Mesodermal cell (in vitro differentiated cells): ENCODE measurements around the gene GRM1.

ENCODE experiments used
- H3K27ac ChIP-seq: 2 replicates; pipeline ENCODE4 v1.7.0; 2013; ENCODE audit warnings: mild to moderate bottlenecking, low read depth, low read length, moderate library complexity; ENCODE audit not compliant: severe bottlenecking
- H3K36me3 ChIP-seq: 2 replicates; pipeline ENCODE4 v1.7.1; 2013; ENCODE audit warnings: mild to moderate bottlenecking, low read length, moderate library complexity; ENCODE audit not compliant: control insufficient read depth, insufficient read depth
- H3K4me1 ChIP-seq: one replicate; pipeline ENCODE4 v1.7.1; 2013; ENCODE audit warnings: mild to moderate bottlenecking, low read length; ENCODE audit not compliant: insufficient read depth, control insufficient read depth, poor library complexity, severe bottlenecking
- H3K4me3 ChIP-seq: 2 replicates; pipeline ENCODE4 v1.7.0; 2013; ENCODE audit warnings: low read length, control low read depth, mild to moderate bottlenecking; ENCODE audit not compliant: insufficient read depth, poor library complexity, severe bottlenecking; ENCODE audit errors: extremely low read depth
- H3K9me3 ChIP-seq: 2 replicates; pipeline ENCODE4 v1.7.1; 2013; ENCODE audit warnings: mild to moderate bottlenecking, low read length, moderate library complexity; ENCODE audit not compliant: control insufficient read depth
- WGBS, 2 experiments: methylation state at CpG; one replicate each; pipeline ENCODE4 v1.1.5; 2013; ENCODE audit warnings: missing lambda C conversion rate in 2 of 2; ENCODE audit not compliant: insufficient coverage in 2 of 2; 5-methylcytosine and 5-hydroxymethylcytosine counted together

GRM1 gene

GRCh38 chr6:146361128-146361924, 332.5 kb downstream of the GRM1 start:
- Histone ChIP-seq H3K4me1 (peaks cover 22% of the 10 kb centered on the region), H3K9me3 (no peaks in the 10 kb centered on the region), H3K4me3 (no peak overlapping the region), H3K27ac (no peak overlapping the region), H3K36me3 (no peaks in the 10 kb centered on the region)
- WGBS, 2 experiments, result 87 to 88% methylated on average over 3 to 4 of the region's 4 CpGs

- Histone ChIP-seq H3K4me1 (peaks cover 5% of the 10 kb centered on the region), H3K36me3 (no peaks in the 10 kb centered on the region), H3K27ac (no peak overlapping the region), H3K4me3 (no peak overlapping the region), H3K9me3 (no peaks in the 10 kb centered on the region)
- 80 to 92% methylated on average over 1 to 4 of the region's 7 CpGs for WGBS, 2 experiments
These were observed 335.2 kb downstream of the GRM1 start for GRCh38 chr6:146363838-146364607.

- Histone ChIP-seq H3K9me3 (no peaks in the 10 kb centered on the region), H3K27ac (no peak overlapping the region), H3K4me3 (no peak overlapping the region), H3K36me3 (no peaks in the 10 kb centered on the region), H3K4me1 (no peaks in the 10 kb centered on the region)
- WGBS, 2 experiments, result 95 to 100% methylated on average over 2 of the region's 3 CpGs
These were observed 336.1 kb downstream of the GRM1 start for GRCh38 chr6:146364816-146365594.

- 100% methylated on average over 1 of the region's 1 CpG; no CpG with 5 or more reads in 1 of the 2 experiments for WGBS, 2 experiments
These were observed 338.2 kb downstream of the GRM1 start for GRCh38 chr6:146367061-146367460.

GRCh38 chr6:146369866-146370265, 341.0 kb downstream of the GRM1 start:
- WGBS, 2 experiments, result 100% methylated on average over 1 of the region's 1 CpG; no CpG with 5 or more reads in 1 of the 2 experiments
- no peaks in the 10 kb centered on the region for H3K9me3 ChIP-seq
- no peaks in the 10 kb centered on the region for H3K4me1 ChIP-seq
- H3K27ac ChIP-seq, result no peak overlapping the region
- no peaks in the 10 kb centered on the region for H3K36me3 ChIP-seq
- H3K4me3 ChIP-seq, result no peak overlapping the region

More at GRCh38 chr6:146367061-146367460, 338.2 kb downstream of the GRM1 start:
- H3K4me3 ChIP-seq, result no peak overlapping the region
- H3K27ac ChIP-seq, result no peak overlapping the region
- no peaks in the 10 kb centered on the region for H3K9me3 ChIP-seq
- H3K36me3 ChIP-seq, result no peaks in the 10 kb centered on the region
- H3K4me1 ChIP-seq, result no peaks in the 10 kb centered on the region

GRCh38 chr6:146381486-146381885, 352.6 kb downstream of the GRM1 start:
- 71 to 83% methylated on average over 1 of the region's 3 CpGs for WGBS, 2 experiments
- H3K27ac ChIP-seq, result no peak overlapping the region
- no peak overlapping the region for H3K4me3 ChIP-seq
- H3K9me3 ChIP-seq, result no peaks in the 10 kb centered on the region
- H3K4me1 ChIP-seq, result no peaks in the 10 kb centered on the region
- no peaks in the 10 kb centered on the region for H3K36me3 ChIP-seq

GRCh38 chr6:146388736-146389364, 360.0 kb downstream of the GRM1 start:
- Histone ChIP-seq H3K27ac (no peak overlapping the region), H3K9me3 (no peaks in the 10 kb centered on the region), H3K36me3 (no peaks in the 10 kb centered on the region), H3K4me3 (no peak overlapping the region), H3K4me1 (no peaks in the 10 kb centered on the region)
- 80 to 93% methylated on average over 1 of the region's 3 CpGs for WGBS, 2 experiments

- H3K4me3 ChIP-seq, result no peak overlapping the region
- WGBS, 2 experiments, result no CpG with 5 or more reads among the region's 4 CpGs
- H3K27ac ChIP-seq, result no peak overlapping the region
- H3K9me3 ChIP-seq, result no peaks in the 10 kb centered on the region
- no peaks in the 10 kb centered on the region for H3K36me3 ChIP-seq
- H3K4me1 ChIP-seq, result no peaks in the 10 kb centered on the region
These were observed 360.9 kb downstream of the GRM1 start for GRCh38 chr6:146389740-146390139.

- H3K27ac ChIP-seq, result no peak overlapping the region
- no peaks in the 10 kb centered on the region for H3K9me3 ChIP-seq
- H3K36me3 ChIP-seq, result no peaks in the 10 kb centered on the region
- no peak overlapping the region for H3K4me3 ChIP-seq
- no peaks in the 10 kb centered on the region for H3K4me1 ChIP-seq
- 89 to 100% methylated on average over 1 of the region's 1 CpG for WGBS, 2 experiments
These were observed 368.8 kb downstream of the GRM1 start for GRCh38 chr6:146397638-146398037.

- no peaks in the 10 kb centered on the region for H3K9me3 ChIP-seq
- H3K27ac ChIP-seq, result no peak overlapping the region
- no peak overlapping the region for H3K4me3 ChIP-seq
- no peaks in the 10 kb centered on the region for H3K4me1 ChIP-seq
- no peaks in the 10 kb centered on the region for H3K36me3 ChIP-seq
- 94 to 100% methylated on average over 2 of the region's 3 CpGs for WGBS, 2 experiments
These were observed 373.6 kb downstream of the GRM1 start for GRCh38 chr6:146402476-146402875.
